NCI-H446 treated with DMSO at 0.1 percent for 48 hours (cell line): ENCODE results near the gene PRODH.
"Not testable (repeated sequence)": the region's sequence is repeated elsewhere in the genome, so short reads cannot be mapped to it uniquely, and the experiment has no call there.

Experiments
- DNase-seq: peaks from one replicate; lab custom pipeline; 2025; lab: John Stamatoyannopoulos, UW

The PRODH gene

DNA sequence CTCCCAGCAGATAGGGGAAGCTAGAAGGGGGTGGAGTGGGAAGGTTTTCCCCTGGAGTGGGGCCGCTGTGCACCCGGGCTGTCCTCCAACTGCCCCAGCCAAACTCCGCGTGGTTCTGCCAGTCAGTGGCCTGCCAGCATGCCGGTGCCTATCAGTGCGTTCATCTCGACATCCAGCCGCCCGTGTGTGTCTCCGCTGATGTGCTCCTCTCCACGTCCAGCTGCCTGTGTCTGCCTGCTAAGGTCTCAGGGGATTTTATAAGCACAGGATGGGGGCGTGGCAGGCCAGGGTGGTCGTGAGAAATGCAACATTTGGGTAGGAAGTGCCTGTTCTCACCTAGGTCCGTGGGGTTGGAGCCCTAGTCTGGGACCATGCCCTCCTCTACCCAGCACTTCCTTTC lies 17.0 kb upstream of the PRODH start:
- not testable (repeated sequence) for DNase-seq

DNA sequence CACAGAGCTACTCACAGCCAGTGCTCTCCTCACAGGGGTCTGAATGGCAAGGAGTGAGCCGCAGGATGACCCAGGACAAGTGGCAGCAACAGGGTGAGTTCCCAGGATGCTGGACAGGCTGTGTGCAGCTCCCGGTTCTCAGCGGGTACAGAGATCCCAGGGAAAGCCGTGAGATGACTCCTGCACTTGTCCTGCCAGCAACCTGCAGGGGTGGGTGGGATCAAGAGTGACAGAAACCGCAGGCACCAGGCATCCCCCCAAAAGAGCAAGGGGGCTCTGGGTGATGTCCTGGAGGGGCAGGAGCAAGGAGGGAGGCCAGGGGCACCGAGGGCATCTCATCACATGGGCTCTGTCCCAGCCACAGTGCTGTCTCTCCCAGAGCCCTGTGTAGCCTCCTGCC lies 15.9 kb upstream of the PRODH start:
- DNase-seq = no peak

DNA sequence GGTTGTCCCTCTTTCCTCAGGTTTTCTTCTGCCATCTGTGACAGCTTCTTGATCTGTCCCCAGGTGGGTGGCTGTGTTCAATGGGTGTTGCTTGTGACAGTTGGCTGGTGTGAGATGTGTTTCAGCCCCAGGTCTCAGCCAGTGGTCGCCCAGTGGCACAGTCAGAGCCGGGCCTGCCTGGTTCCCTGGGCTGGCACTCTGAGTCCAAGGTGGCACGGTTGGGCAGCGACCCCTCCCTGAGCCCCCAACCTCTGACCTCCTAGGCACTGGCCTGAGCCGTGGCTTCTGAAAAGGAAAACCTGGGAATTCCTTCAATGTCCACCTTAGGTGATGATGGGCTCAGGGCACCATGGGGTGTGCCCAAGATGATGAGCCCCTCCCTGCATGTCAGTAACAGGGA lies 14.0 kb upstream of the PRODH start:
- DNase-seq = no peak

DNA sequence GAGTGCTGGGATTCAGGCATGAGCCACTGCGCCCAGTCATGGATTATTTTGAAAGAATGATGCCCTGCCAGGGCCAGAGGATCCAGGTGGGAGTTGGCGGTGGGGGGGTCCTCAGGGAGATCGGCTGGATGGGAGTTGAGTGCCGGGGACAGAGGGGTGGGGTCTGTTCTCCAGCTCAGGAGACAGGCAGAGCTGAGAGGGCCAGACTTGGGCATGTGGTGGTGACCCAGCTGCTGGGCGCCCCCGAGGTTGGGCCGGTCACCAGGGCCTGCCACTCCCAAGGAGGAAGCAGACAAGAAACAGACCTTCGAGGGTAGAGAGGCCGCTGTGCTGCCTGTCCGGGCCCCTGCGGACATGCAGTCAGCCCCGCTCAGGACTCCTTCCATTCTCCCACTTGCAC lies 11.8 kb upstream of the PRODH start:
- DNase-seq = no peak

DNA sequence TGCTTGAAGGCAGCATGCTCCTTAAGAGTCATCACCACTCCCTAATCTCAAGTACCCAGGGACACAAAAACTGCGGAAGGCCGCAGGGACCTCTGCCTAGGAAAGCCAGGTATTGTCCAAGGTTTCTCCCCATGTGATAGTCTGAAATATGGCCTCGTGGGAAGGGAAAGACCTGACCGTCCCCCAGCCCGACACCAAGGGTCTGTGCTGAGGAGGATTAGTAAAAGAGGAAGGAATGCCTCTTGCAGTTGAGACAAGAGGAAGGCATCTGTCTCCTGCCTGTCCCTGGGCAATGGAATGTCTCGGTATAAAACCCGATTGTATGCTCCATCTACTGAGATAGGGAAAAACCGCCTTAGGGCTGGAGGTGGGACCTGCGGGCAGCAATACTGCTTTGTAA lies 11.0 kb upstream of the PRODH start:
- not testable (repeated sequence) for DNase-seq

DNA sequence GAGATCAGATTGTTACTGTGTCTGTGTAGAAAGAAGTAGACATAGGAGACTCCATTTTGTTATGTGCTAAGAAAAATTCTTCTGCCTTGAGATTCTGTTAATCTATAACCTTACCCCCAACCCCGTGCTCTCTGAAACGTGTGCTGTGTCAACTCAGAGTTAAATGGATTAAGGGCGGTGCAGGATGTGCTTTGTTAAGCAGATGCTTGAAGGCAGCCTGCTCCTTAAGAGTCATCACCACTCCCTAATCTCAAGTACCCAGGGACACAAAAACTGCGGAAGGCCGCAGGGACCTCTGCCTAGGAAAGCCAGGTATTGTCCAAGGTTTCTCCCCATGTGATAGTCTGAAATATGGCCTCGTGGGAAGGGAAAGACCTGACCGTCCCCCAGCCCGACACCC lies 2.6 kb upstream of the PRODH start:
- not testable (repeated sequence) for DNase-seq

DNA sequence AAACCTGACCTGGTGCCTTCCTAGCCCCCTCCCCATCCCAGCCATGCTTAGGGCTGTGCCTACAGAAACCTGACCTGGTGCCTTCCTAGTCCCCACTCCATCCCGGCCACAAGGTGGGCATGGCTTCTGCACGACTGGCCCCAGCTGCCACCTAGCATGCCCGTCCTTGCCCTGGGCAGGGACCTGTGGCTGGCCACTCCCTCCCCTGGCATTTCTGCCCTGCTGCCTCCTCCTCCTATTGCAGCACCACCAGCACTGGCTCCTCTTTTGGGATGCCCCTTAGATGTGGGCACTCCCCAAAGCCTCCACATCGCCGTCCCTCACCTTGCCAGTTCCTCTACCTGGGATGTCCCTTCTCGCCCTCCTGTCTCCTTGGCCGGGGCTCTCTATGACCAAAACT lies 1.4 kb downstream of the PRODH start:
- DNase-seq = not testable (repeated sequence)

DNA sequence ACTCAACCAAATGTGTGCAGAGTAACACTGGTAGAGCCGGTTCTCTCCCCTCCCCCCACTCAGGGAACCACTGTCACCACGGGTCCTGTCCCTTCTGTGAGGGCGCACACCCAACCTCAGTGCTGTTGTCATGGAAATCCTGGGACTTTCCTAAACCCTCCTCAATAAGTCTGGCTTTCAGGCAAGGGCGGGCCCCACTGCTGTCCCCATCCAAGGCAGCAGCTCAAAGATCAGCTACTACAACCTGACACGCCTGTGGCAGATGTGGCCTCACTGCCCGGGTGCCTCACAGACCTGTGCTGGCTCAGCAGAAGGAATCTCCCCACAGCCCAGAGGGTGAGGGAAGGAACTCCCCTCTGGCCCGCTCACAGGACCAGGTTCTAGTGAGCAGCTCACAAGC lies 2.2 kb downstream of the PRODH start:
- no peak for DNase-seq

DNA sequence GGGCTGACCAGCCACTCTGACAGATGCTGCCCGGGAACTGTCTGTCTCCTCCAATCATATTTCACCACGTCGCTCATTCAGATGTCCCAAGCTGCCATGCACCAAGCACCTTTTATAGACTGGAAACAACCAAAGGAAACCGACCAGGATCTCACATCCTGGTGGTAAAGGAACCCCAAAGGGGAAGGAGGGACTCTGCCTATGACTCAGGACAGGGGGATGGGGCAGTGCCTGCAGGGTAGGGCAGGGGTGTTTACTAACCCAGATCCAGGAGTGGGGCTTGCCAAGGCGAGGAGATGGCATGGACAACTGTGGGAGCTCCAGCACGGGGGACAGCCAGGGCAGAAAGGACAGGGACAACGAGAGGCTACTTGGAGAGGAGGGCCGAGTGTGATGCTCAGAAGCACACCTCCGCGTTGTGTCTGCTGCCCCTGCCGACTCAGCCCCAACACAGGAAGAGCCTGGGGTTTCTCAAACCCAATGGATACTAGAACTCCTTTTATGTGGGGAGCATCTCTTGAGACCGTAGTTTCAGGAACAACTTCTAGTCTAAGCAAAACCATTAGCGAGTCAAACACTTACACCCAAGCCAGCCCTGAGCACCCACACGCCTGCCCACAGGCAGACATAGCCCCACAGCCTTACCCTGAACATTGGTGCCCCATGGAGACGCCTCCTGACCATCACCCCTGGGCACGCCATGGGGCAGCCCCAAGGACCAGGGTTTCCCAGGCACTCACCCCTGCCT lies 4.0 kb downstream of the PRODH start:
- no peak for DNase-seq

DNA sequence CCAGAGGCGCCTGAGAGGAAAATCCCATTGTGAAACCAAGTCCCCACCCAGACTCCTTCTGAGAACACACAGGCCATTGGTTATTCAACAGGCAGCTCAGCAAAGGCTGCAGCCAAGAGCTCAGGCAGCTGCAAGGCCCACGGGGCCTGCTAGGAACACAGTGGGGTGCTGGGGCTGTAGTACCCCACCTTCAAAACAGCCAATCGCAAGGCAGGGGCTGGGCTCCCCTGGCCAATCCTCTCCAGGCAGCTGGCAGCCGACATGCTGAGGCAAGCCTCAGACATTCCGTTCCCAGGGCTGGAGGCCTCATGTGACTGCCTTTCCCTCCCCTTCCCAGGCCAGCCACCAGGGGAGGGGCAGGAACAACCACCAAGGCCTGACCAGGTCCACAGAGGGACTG lies 6.6 kb downstream of the PRODH start:
- no peak for DNase-seq

DNA sequence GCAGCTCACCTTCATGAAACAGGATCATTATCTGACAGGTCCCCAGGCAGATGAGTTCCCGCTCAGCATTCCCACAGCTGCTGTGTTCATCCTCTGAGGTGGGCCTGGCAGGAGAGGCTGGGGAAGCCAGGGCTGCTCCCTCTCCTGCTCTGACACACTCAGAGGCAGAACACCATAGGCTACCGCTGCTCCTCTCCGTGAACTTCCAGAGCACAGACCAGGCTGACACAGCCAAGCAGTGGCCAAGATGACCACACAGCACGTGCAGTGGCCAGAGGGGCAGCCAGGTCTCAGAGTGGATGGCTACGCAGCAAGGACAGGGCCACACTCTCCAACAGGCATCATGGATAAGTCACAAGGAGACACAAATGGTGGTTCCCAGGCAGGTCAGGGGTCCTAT lies 8.5 kb downstream of the PRODH start:
- DNase-seq = no peak

DNA sequence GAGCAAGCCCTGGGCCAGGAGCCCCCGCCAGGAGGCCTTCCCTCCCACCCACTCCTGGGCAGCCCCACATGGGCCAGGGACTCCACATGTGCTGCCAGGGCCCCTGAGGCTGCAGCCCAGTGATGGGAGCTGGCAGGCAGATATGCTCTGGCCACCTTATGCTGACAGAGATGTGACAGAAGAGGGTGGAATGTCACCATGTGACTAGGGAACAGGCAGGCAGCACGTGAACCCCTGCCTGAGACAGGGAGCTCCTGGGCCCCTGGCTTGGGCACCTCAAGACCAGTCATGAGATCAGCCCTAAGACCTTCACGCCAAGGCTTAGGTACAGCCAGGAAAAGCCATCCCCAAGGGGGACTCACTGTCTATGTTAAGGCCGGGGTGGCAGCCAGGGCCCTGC lies 9.1 kb downstream of the PRODH start:
- DNase-seq = no peak

DNA sequence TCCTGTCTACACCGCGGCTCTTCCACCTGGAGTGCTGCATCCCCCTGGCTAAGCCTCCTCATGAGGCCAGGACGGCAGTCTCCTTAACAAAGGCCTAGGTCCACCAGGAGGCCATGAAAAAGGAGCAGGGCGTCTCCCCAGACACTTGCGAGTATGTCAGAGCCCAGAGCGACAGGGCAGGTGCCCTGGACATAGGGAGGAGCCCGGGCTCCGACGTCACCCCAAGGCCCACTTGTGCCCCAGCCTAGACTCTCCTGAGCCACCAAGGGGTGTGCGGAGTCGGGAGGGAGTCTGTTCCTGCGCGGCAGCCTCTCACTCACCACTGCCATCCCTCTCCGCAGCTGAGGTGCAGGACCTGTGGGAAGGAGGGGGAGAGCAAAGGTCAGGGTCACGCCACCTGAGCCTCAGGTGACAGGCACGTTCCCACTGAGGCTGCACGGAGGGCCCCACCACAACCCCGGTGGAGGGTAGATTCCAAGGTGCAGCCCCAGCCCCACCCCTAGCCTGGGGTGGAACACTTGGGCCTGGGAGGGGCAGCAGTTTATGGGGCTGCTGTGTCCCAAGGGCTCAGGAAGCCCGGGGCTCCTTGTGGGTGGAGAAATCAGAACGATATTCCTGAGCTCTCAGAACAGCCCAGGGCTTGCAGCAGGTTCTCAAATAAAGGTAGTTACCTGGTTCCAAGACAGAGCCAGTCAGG lies 10.6 kb downstream of the PRODH start:
- no peak for DNase-seq

DNA sequence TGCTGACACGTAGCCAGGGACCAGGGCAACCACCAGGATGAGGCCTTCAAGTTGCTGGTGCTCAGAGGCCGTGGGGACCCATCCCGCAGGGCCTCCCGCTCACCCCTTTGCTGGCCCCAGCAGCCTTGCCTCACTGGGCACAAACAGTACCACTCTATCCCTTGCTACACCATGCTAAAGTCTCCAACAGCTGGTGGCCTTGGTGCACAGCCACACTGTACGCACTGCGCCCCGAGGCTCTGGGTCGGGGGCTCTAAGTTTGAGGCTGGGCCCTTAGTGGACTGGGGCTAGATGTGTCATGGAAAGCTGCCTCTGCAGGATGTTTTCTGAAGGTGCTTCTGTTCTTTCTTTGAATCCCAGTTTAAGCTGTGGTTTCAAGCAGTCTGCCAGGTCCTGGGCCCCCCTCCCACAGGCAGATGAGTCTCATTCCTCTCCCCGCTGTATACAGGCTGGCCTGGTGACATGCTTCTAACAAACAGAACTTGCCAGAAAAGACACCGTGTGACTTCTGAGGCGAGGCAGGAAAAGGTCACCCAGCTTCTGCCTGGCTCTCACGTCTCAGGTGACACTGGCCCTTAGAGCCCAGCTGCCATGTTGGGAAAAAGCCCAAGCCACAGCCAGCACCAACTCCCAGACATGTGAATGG lies 15.7 kb downstream of the PRODH start:
- not testable (repeated sequence) for DNase-seq

DNA sequence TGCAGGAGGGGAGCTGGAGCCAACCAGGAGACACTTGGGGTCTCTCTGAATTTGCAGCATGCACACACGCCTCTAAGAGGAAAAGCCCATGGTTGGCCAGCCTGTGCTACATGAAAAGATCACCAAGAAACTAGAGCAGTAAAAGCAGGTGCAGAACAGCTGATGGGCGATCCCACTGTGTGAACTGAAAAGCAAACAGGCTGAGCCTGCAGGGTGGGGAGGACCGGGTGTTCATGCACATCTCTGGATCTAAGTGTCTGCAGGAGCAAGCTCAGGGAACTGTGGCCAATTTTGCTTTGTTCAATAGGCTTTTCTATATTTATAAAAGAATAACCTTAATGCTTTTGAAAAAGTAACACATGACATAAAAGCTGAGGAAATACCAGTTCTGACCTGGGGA lies 18.3 kb downstream of the PRODH start:
- not testable (repeated sequence) for DNase-seq

DNA sequence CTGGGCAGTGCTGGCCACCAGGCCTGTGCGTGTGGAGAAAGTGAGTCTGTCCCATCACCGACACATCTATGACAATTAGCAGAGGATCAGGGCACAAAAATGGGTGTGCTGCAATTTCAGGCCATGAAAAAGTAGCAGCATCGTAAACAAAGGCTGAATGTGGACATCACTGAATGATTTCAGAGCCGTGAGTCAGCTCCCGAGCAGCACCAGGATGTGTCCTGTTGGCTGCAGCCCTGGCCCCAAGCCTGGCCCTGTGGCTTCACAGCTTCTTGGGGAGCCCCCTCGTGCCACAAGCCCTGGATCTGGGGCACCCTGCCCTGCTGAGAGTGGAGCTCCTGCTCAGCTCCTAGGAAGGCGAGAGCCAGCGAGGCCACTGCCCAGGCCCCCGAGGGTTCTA lies 20.5 kb downstream of the PRODH start:
- not testable (repeated sequence) for DNase-seq

DNA sequence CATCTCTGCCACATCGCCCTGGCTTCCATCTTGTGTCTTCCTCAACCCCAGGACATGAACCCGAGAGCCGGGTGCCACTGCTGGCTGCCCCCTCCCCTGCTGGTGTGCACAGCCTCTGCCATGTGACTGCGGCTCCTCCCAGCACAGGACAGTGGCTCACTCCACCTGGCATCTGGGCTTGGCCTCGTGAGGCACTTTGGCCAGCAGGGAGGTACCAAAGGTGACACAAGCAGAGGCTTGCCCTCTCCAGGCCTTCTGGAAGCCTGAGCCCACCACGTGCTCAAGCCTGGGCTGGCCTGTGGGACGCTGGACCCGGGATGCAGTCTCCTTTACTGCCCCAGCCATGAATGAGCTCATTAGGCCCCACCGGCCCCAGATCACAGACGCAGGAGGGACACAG lies 21.5 kb downstream of the PRODH start:
- DNase-seq = not testable (repeated sequence)

DNA sequence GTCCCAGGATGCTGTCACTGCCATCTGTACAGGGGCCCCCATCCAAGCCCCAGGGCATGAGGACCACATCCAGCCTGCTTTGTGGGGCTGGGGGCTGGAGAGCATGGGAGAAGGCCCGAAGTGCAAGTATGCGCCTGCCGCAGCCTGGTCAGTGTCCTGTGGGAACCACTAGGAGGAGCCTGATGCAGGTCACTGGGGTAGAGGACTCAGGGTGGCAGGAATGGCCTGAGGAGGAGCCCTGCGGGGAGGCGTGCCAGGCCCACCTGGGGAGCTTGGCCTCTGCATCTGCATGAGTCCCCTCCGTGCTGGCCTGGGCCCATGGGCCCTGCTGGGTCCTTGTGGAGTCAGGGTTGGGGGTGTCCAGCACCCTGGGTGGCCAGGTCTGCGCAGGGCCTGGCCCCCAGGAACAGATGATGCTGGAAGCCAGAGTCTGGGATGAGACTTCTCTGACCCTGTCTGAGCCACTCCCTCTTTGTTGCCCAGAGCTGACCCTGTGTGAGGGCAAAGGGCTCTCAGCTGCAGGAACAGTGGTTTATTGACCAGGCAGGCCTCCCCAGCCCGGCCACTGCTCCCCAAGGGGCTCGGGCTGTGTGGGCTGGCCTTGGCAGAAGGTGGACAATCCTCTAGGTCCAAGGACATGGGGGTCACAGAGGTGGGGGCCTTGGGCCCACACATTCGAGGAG lies 23.7 kb downstream of the PRODH start:
- DNase-seq = not testable (repeated sequence)

DNA sequence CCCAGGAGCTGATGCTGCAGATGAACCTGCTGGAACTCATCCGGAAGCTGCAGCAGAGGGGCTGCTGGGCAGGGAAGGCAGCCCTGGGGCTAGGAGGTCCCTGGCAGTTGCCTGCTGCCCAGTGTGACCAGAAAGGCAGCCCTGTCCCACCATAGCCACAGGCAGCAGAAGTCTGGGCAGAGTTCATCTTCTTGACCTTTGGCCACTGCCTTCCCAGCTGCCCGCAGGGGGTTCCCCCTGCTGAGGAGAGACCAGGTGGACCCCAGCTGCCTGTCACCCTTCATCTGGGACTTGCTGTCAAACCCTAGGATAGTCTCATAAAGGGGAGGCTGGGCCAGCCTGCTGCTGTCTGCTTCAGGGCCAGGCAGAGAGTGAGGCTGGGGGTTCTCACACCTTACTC lies 24.6 kb downstream of the PRODH start:
- not testable (repeated sequence) for DNase-seq

DNA sequence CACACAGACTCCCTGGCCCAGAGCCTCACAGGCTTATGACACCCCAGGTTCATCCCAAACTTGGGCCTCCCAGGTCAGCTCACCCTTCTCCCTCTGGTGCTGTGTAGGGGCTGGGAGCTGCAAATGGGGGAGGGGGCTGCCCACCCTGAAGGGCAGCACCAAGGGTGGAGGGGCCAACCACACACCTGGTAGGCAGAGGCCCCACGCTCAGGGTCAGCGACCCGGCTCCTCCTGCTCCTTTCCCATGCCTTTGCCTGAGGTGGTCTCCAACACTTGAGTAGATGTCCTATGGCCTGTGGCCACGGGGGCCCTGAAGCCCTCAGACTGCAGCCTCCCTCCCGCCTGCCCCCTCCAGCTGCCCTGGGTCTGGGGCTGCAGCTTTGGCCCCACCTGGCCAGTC lies 26.5 kb downstream of the PRODH start:
- DNase-seq = no peak

DNA sequence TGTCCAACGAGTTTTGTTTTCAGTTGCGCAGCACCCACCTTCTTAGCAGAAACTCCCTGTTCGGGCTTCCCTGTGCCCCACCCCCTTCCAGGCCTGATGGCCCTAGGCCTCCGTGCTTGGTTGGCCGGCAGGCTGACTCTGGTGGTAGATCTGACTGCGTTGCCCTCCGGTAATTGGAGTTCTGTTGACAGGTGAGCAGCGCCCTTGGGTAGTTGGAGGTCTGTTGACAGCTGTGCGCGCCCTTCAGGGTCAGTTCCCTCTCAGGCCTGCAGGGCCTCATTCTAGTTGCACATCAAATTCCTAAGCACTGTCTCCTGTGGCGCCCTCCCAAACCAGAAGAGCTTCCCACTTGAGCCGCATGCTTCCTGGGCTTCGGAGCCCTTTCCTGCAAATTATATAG lies 29.2 kb downstream of the PRODH start:
- no peak for DNase-seq

DNA sequence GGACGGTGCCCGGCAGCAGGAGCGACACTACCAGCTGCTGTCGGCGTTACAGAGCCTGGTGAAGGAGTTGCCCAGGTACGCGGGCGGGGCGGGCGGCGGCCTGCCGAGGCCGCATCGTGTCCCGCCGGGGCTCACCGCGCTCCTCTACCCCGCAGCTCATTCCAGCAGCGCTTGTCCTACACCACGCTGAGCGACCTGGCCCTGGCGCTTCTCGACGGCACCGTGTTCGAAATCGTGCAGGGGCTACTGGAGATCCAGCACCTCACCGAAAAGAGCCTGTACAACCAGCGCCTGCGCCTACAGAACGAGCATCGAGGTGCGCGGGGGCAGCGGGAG lies 29.7 kb downstream of the PRODH start:
- not testable (repeated sequence) for DNase-seq
